ENCODE results near the gene ANXA5.

DNA sequence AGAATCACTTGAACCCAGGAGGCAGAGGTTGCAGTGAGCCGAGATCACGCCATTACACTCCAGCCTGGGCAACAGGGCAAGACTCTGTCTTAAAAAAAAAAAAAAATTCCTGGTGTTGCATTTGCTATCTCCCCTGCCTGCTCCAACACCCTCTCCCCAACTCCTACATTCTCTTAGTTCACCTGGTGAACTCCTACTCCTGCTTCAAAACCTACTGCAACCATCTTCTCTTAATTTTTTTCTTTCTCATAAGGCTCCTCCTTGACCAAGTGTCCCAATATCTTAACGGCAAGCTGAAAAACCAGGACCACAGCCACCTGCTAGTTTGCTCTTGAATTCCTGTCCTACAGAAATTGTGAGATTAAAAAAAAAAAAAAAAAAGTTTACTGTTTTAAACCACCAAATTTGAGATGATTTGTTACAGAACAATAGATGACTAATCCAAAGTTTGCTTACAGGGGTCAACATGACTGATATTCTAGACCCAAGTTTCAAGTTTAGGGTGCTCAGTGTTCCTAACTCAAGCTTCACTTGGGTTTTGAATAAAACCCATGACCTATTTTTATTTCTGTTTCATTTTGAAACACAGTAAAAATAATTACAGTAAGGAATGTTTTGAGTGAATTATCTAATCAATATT, 13.1 kb upstream of the ANXA5 start:
- TF ChIP-seq, protein P1, sequence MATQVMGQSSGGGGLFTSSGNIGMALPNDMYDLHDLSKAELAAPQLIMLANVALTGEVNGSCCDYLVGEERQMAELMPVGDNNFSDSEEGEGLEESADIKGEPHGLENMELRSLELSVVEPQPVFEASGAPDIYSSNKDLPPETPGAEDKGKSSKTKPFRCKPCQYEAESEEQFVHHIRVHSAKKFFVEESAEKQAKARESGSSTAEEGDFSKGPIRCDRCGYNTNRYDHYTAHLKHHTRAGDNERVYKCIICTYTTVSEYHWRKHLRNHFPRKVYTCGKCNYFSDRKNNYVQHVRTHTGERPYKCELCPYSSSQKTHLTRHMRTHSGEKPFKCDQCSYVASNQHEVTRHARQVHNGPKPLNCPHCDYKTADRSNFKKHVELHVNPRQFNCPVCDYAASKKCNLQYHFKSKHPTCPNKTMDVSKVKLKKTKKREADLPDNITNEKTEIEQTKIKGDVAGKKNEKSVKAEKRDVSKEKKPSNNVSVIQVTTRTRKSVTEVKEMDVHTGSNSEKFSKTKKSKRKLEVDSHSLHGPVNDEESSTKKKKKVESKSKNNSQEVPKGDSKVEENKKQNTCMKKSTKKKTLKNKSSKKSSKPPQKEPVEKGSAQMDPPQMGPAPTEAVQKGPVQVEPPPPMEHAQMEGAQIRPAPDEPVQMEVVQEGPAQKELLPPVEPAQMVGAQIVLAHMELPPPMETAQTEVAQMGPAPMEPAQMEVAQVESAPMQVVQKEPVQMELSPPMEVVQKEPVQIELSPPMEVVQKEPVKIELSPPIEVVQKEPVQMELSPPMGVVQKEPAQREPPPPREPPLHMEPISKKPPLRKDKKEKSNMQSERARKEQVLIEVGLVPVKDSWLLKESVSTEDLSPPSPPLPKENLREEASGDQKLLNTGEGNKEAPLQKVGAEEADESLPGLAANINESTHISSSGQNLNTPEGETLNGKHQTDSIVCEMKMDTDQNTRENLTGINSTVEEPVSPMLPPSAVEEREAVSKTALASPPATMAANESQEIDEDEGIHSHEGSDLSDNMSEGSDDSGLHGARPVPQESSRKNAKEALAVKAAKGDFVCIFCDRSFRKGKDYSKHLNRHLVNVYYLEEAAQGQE (IDR thresholded peaks at IDR 0.05; ENCODE audit: insufficient read depth in 1 of 2, low read depth in 2 of 2, low read length in 1 of 2): no peak
- TF ChIP-seq, protein P2, sequence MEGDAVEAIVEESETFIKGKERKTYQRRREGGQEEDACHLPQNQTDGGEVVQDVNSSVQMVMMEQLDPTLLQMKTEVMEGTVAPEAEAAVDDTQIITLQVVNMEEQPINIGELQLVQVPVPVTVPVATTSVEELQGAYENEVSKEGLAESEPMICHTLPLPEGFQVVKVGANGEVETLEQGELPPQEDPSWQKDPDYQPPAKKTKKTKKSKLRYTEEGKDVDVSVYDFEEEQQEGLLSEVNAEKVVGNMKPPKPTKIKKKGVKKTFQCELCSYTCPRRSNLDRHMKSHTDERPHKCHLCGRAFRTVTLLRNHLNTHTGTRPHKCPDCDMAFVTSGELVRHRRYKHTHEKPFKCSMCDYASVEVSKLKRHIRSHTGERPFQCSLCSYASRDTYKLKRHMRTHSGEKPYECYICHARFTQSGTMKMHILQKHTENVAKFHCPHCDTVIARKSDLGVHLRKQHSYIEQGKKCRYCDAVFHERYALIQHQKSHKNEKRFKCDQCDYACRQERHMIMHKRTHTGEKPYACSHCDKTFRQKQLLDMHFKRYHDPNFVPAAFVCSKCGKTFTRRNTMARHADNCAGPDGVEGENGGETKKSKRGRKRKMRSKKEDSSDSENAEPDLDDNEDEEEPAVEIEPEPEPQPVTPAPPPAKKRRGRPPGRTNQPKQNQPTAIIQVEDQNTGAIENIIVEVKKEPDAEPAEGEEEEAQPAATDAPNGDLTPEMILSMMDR (IDR thresholded peaks at IDR 0.05): no peak
- no peak for TF ChIP-seq TCF7L2 (IDR thresholded peaks at IDR 0.05; ENCODE audit: low read depth, low read length)
